ENCODE measurements around the gene FADS1. TPM values are rescaled to one million over a fixed set of nuclear protein-coding genes. Genes with fewer than 3 reads are reported as not detected.

FADS1 gene
- total and polyA plus RNA-seq, 2 of the 8 experiments (the other 6 are each of a cell fraction or from before 2014, with no cell fraction given) = 115 to 141 TPM

DNA sequence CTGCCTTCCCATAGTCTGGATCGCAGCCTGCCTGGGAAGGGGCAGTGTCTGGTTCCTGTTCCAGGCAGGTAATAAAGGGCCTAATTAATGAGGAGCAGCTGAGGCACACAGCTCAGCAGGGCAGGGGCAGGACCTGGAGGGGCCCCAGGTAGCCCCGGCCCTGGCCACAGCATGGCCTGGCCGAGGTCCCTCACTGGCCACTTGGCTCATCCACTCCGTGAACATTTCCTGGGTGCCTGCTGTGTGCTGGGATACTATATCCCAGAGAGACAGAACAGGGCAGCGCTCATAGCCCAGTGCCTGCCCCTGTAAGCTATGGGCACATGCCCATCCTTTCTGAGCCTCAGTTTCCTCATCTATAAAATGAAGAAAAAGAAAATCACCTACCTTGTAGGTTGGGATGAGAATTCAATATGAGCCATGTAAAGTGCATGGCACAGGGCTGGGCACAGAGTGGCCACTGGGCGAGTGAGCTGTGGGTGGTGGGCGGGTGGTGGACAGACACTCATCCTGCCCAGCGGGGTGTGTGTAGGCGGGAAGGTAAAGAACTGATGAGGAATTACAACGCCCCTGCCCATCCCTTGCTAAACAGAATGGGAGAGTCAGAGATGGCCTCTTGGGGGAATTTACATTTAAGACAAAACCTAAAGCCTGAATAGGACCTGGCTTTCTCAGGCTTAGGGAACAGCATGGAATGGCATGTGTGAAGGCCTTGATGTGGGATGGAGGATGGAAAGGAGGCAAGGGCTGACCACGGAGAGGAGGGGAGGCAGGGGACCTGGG is 55.2 kb downstream of the FADS1 start (continued):
- no peak for TF ChIP-seq JUND (IDR thresholded peaks at IDR 0.05; ENCODE audit: low read length)
- no peak for TF ChIP-seq ZNF274 (IDR thresholded peaks at IDR 0.05; ENCODE audit: borderline replicate concordance, extremely low read depth, low read length)
- TF ChIP-seq CTBP2 (IDR thresholded peaks at IDR 0.05; ENCODE audit: borderline replicate concordance, insufficient read depth, insufficient read length, low read length) = no peak
